ENCODE data around the gene ZRANB1.

GRCh38 chr10:125027871-125028869, 86.2 kb downstream of the ZRANB1 start:
- TF ChIP-seq CTCF (conservative IDR thresholded peaks at IDR 0.05 in 1 of 2, IDR thresholded peaks at IDR 0.05 in 1 of 2; ENCODE audit: extremely low read depth in 1 of 2, insufficient read depth in 1 of 2, low read depth in 1 of 2, low read length in 2 of 2) (no peak), EZH2 (IDR thresholded peaks at IDR 0.05; ENCODE audit: borderline replicate concordance, low read length) (no peak)

Measured in mammary epithelial cell (primary cell).